Prostate gland (tissue), 2 donors: ENCODE data around the gene TSPOAP1. TPM values are rescaled to one million over a fixed set of nuclear protein-coding genes. Genes with fewer than 3 reads are reported as not detected.

Experiments
- DNase-seq: peaks from one replicate; pipeline ENCODE4 v3.0.0-alpha.2; 2019; ENCODE audit warnings: low spot score
- H3K27ac ChIP-seq, 2 donors: fragments of 200-600 bp; sonication (generic); 2 replicates each; pipeline ENCODE4 v1.5.1; 2017 to 2019
- H3K27me3 ChIP-seq: fragments of 200-600 bp; sonication (generic); replicated peaks from 2 replicates; pipeline ENCODE4 v1.5.1; 2019; ENCODE audit not compliant: insufficient read depth
- H3K36me3 ChIP-seq, 2 donors: fragments of 200-600 bp; sonication (generic); 1 replicate in 1 of 2; 2 replicates in 1 of 2; pipeline versions ENCODE4 v1.5.1 to v1.8.1; 2017 to 2019
- H3K4me1 ChIP-seq: fragments of 200-600 bp; sonication (generic); replicated peaks from 2 replicates; pipeline ENCODE4 v1.5.1; 2019
- H3K4me3 ChIP-seq, 2 donors: fragments of 200-600 bp; sonication (generic); 2 replicates each; pipeline ENCODE4 v1.5.1; 2017 to 2019
- H3K9me3 ChIP-seq: fragments of 200-600 bp; sonication (generic); 2 replicates; pipeline ENCODE4 v1.5.1; 2017
- POLR2A ChIP-seq: fragments of 450-650 bp; IDR thresholded peaks from one replicate; pipeline ENCODE4 v1.6.1; 2016; ENCODE audit warnings: antibody characterized with exemption, mild to moderate bottlenecking
- POLR2AphosphoS5 ChIP-seq: sonication (generic); formaldehyde crosslinking; IDR thresholded peaks from one replicate; pipeline ENCODE4 v1.6.1; 2017; ENCODE audit warnings: antibody characterized with exemption
- WGBS: methylation state at CpG from one replicate; pipeline ENCODE4 v1.1.5; 2018; 5-methylcytosine and 5-hydroxymethylcytosine counted together
- intact Hi-C: fragments of 100-400 bp; cut with DNase I; formaldehyde crosslinking; loops from one replicate; pipeline ENCODE4 v1.14.2; 2022
- total RNA-seq, 2 donors: library from RNA; depleted of rRNA; stranded (reverse); fragments of >200 nt; gene quantifications; one replicate each; pipeline ENCODE4 v1.1.0, GENCODE V29; 2016
- TF ChIP-seq, protein P1 (sequence below), 4 experiments: fragments of 200-600 bp in 2 of 4; fragments of 450-650 bp in 2 of 4; sonication (generic) in 2 of 4; IDR thresholded peaks; 1 replicate in 3 of 4; 2 replicates in 1 of 4; pipeline ENCODE4 v1.5.1; 2016 to 2019; ENCODE audit warnings: antibody characterized with exemption in 4 of 4, mild to moderate bottlenecking in 2 of 4, moderate library complexity in 2 of 4

TSPOAP1 gene
- total RNA-seq, 2 donors from 2014 or later = 22.7 to 26.5 TPM

DNA sequence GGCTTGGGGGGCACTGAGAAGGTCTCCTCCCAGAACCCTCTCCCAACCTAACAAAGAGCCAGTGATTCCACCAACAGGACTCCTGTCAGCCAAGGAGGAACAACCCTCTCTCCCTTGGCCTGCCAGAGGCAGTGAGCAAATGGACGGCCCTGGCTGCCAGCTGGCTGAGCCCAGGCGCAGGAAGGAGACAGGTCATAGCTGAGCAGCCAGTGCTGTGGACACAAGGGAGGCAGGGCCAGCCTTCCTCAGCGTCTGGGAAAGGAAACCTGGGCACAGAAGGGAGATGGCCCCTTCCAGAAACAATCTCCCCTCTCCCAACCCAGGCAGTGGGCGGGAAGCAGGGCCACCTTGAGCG lies 50.0 kb downstream of the TSPOAP1 start:
- no peak for DNase-seq
- intact Hi-C loops = no loop called here
- no peak overlapping the region for H3K27ac ChIP-seq

DNA sequence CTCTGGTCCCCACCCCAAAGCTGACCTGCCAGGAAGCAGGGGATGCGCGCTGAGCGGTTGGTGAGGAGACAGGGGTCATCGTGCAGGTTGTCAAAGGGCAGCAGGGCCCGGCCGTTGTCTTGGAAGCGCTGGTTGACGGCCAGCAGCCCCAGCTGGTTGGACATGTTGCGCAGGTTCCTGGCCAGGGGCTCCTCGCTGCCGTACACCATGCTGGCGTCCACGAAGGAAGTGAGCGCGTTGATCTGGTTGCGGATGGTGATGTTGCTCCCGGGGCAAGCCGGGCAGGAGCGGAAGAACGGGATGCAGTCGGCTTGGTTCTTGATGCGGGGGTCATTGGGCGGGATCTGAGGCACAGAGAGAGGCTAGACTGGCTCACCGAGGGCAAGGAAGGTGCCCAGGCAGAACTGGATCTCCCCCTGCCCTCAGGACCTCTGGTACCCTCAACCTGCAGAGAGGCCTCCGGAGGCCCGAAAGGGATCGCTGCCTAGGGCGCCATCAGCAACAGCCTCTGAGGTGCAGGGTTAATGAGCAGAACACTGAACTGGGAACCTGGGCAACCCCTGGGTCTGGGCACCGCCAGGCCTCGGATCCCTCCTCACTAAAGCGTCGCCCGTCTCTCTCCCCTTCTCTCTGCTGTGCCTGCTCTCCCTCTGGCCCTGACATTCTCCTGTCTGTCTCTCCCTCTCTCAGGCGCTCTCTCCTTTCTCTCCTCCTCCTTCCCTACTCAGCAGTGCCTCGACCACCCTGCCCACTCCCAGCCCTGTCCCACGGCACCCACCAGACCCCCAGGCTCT lies 50.6 kb downstream of the TSPOAP1 start:
- Histone ChIP-seq H3K27me3 (no peaks in the 10 kb centered on the region), H3K9me3 (no peaks in the 10 kb centered on the region), H3K4me3 (no peak overlapping the region), H3K4me1 (no peaks in the 10 kb centered on the region), H3K27ac (no peak overlapping the region), H3K36me3 (no peaks in the 10 kb centered on the region)
- intact Hi-C loops = no loop called here
- no peak for TF ChIP-seq POLR2AphosphoS5
- TF ChIP-seq POLR2A = no peak
- TF ChIP-seq, protein P1, sequence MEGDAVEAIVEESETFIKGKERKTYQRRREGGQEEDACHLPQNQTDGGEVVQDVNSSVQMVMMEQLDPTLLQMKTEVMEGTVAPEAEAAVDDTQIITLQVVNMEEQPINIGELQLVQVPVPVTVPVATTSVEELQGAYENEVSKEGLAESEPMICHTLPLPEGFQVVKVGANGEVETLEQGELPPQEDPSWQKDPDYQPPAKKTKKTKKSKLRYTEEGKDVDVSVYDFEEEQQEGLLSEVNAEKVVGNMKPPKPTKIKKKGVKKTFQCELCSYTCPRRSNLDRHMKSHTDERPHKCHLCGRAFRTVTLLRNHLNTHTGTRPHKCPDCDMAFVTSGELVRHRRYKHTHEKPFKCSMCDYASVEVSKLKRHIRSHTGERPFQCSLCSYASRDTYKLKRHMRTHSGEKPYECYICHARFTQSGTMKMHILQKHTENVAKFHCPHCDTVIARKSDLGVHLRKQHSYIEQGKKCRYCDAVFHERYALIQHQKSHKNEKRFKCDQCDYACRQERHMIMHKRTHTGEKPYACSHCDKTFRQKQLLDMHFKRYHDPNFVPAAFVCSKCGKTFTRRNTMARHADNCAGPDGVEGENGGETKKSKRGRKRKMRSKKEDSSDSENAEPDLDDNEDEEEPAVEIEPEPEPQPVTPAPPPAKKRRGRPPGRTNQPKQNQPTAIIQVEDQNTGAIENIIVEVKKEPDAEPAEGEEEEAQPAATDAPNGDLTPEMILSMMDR (IDR thresholded peaks at IDR 0.05) = no peak
- 93% methylated on average over 35 of the region's 36 CpGs for WGBS
- no peak for DNase-seq

More for the DNA sequence above, 50.0 kb downstream of the TSPOAP1 start:
- Histone ChIP-seq H3K4me3 (no peak overlapping the region), H3K36me3 (no peaks in the 10 kb centered on the region), H3K4me1 (no peaks in the 10 kb centered on the region), H3K27me3 (no peaks in the 10 kb centered on the region), H3K9me3 (no peaks in the 10 kb centered on the region)
- TF ChIP-seq, protein P1 (IDR thresholded peaks at IDR 0.05) = no peak
- TF ChIP-seq POLR2A (no peak), POLR2AphosphoS5 (no peak)
- WGBS = 24% methylated on average over 5 of the region's 5 CpGs

DNA sequence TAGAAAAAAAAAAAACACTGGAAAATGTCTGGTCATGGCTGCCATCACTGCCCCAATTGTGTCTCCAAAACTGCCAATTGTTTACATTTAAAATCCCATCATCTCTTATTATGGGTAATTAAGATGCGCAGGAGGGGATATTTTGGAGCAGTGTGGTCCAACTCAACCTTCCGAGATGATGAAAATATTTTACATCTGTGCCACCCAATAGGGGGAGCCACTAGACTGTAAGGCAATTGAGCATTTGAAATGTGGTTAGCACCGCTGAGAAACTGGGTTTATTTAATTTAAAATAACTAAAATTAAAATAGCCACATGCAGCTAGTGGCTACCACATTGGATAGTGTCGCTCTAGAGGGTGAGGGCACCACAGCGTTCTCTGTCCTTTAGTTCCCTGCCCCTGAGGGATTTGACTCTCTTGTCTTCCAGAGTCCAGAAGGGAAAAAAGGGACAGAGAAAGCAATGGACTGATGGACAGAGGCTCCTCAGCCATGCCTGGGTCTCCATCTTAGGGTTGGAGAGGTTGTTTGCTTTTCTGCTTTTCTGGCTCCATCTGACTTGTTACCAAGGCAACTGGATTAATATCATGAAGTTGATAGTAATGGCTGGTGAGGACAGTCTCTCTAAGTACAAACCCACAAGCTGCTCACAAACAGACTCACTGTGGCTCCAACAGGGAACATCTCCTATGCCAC lies 51.3 kb downstream of the TSPOAP1 start:
- no peaks in the 10 kb centered on the region for H3K36me3 ChIP-seq
- DNase-seq = no peak
- H3K4me3 ChIP-seq = no peak overlapping the region
- intact Hi-C loops = no loop called here
- H3K27ac ChIP-seq = no peak overlapping the region
- TF ChIP-seq POLR2A (no peak), POLR2AphosphoS5 (no peak)
- TF ChIP-seq, protein P1 (IDR thresholded peaks at IDR 0.05) = no peak
- H3K27me3 ChIP-seq = no peaks in the 10 kb centered on the region
- H3K4me1 ChIP-seq = no peaks in the 10 kb centered on the region
- no peaks in the 10 kb centered on the region for H3K9me3 ChIP-seq
- WGBS = 83% methylated on average over 5 of the region's 5 CpGs

DNA sequence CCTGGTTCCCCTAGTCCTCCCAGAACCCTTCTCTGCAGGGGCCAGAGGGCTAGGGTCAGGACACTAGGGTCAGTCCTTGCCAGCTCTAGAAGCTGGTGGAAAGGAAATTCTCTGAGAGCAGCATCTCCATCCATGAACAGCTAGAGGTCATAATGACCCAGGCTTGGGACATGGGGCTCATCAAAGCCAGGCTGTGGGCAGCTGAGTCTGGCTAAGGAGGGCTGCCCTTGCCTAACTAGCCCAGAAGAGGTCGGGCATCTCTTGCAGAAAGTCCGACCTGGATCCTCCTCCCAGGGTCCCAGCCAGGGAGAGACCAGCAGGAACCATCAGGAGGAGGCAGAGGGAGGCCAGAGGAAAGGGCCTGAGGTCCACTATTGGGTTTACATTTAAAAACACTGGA lies 52.2 kb downstream of the TSPOAP1 start:
- intact Hi-C loops = no loop called here
- Histone ChIP-seq H3K9me3 (no peaks in the 10 kb centered on the region), H3K27me3 (no peaks in the 10 kb centered on the region), H3K27ac (no peak overlapping the region), H3K4me1 (no peaks in the 10 kb centered on the region), H3K4me3 (no peak overlapping the region), H3K36me3 (no peaks in the 10 kb centered on the region)
- WGBS = 60% methylated on average over 2 of the region's 2 CpGs
- DNase-seq = no peak
- TF ChIP-seq POLR2AphosphoS5 = no peak

DNA sequence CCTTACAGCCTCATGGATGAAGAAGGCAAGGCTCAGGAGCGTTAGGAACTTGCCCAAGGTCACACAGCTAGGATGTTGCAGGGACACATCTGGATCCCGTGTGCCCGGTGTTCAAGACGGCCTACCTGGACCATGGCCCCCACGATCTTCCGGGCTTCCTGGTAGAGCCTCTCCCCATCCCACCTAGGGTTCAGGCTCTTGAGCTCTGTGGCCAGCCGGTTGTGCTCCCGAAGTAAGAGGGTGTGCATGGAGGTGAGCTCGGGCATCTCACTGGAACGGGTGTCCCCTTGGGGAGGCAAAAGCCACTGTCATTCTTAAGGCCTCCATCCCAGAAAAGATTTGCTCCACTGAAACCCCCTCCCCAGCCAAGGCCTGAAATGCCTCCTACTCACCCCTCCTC lies 53.2 kb downstream of the TSPOAP1 start:
- WGBS = 94% methylated on average over 10 of the region's 10 CpGs
- no peaks in the 10 kb centered on the region for H3K36me3 ChIP-seq
- TF ChIP-seq, protein P1 (IDR thresholded peaks at IDR 0.05) = no peak
- TF ChIP-seq POLR2AphosphoS5 = no peak
- TF ChIP-seq POLR2A = no peak
- DNase-seq = no peak
- intact Hi-C loops = no loop called here
- no peak overlapping the region for H3K4me3 ChIP-seq
- no peak overlapping the region for H3K27ac ChIP-seq
- H3K9me3 ChIP-seq = no peaks in the 10 kb centered on the region
- H3K27me3 ChIP-seq = no peaks in the 10 kb centered on the region
- no peaks in the 10 kb centered on the region for H3K4me1 ChIP-seq
